GM23338 (cell line): Measurements from ENCODE around the gene DDX60. TPM values are rescaled to one million over a fixed set of nuclear protein-coding genes. Genes with fewer than 3 reads are reported as not detected.

Experiments used
- polyA plus RNA-seq: library from polyadenylated mRNA; unstranded; fragments of >200 nt; fragmentation: Nextera tagmentation; extraction: Ambion mirVana; gene quantifications from 2 replicates; pipeline ENCODE4 v1.2.1, GENCODE V29; 2016
- total RNA-seq: library from RNA; depleted of rRNA; stranded (reverse); fragments of >200 nt; shearing (Covaris generic); gene quantifications from 2 replicates; pipeline ENCODE4 v1.2.3, GENCODE V29; 2014; rRNA removed

Gene DDX60
- total and polyA plus RNA-seq, 2 experiments from 2014 or later = 1.0 to 1.4 TPM

Other genes with a start within 250 kb of the DDX60 start
- not detected in 2 replicates for gene ANXA10, start 226.2 kb downstream of the DDX60 start, total RNA-seq
- gene ANXA10, start 226.2 kb downstream of the DDX60 start, polyA plus RNA-seq = not detected in 2 replicates
- 2.3 and 3.3 TPM in 2 replicates for gene DDX60L, start 161.7 kb upstream of the DDX60 start, total RNA-seq
- gene DDX60L, start 161.7 kb upstream of the DDX60 start, polyA plus RNA-seq = 1.2 TPM in 2 replicates
- gene PALLD, start 178.3 kb upstream of the DDX60 start, total RNA-seq = 23.5 and 30.2 TPM in 2 replicates
- gene PALLD, start 178.3 kb upstream of the DDX60 start, polyA plus RNA-seq = 11.6 and 13.1 TPM in 2 replicates